ENCODE measurements around the gene RBM5. TPM values are rescaled to one million over a fixed set of nuclear protein-coding genes. Genes with fewer than 3 reads are reported as not detected.

Gene RBM5
- total and polyA plus RNA-seq, 10 of the 15 experiments (the other 5 are each of a cell fraction or from before 2014, with no cell fraction given): 35.1 to 347 (median 111) TPM

GRCh38 chr3:50124052-50124799 lies 35.5 kb downstream of the RBM5 start:
- FAIRE-seq: no peak
- Histone ChIP-seq H3K9me3 (replicated peaks; ENCODE audit: control insufficient read depth, insufficient read depth, low read length) (no peaks in the 10 kb centered on the region), H2AFZ (ENCODE audit: control insufficient read depth, low read depth, low read length) (no peak overlapping the region), H3K4me3 (no peak overlapping the region), H3K4me1 (ENCODE audit: control insufficient read depth, insufficient read depth, low read length) (no peaks in the 10 kb centered on the region), H3K79me2 (ENCODE audit: control insufficient read depth, insufficient read depth, low read length) (no peaks in the 10 kb centered on the region), H3K27ac (ENCODE audit: control insufficient read depth, insufficient read depth) (no peak overlapping the region), H3K9ac (ENCODE audit: control insufficient read depth, insufficient read depth, low read length) (no peak overlapping the region), H3K4me2 (ENCODE audit: control insufficient read depth, insufficient read depth) (no peak overlapping the region), H3K36me3 (ENCODE audit: control insufficient read depth in 2 of 2, insufficient read depth in 2 of 2, low read length in 1 of 2) (peaks cover 9 to 16% of the 10 kb centered on the region in 2 experiments; a peak in 3 of 4 replicates), H3K27me3 (replicated peaks in 1 of 2; ENCODE audit: control insufficient read depth in 2 of 2, insufficient read depth in 2 of 2, low read length in 1 of 2) (no peaks in the 10 kb centered on the region), H4K20me1 (ENCODE audit: control insufficient read depth, insufficient read depth) (no peaks in the 10 kb centered on the region)
- POLR2A ChIA-PET: no interaction called here
- TF ChIP-seq CHD1 (IDR thresholded peaks at IDR 0.05; ENCODE audit: low read depth, low read length) (no peak), SIN3A (IDR thresholded peaks at IDR 0.05; ENCODE audit: low read depth, low read length) (no peak), BCL11A (IDR thresholded peaks at IDR 0.05; ENCODE audit: low read depth, low read length) (no peak), NR2C1 (IDR thresholded peaks at IDR 0.05) (no peak), E4F1 (IDR thresholded peaks at IDR 0.05; ENCODE audit: borderline replicate concordance, partially characterized antibody) (no peak), EP300 (IDR thresholded peaks at IDR 0.05; ENCODE audit: borderline replicate concordance in 1 of 2, control insufficient read depth in 1 of 2, low read depth in 2 of 2, low read length in 2 of 2) (no peak), RELB (IDR thresholded peaks at IDR 0.05; ENCODE audit: low read depth) (no peak), ZNF384 (IDR thresholded peaks at IDR 0.05; ENCODE audit: borderline replicate concordance, low read depth, low read length) (no peak), EZH2 (IDR thresholded peaks at IDR 0.05; ENCODE audit: borderline replicate concordance, control insufficient read depth, low read depth, low read length) (no peak), SKIL (IDR thresholded peaks at IDR 0.05; ENCODE audit: low read depth, poor library complexity, severe bottlenecking) (no peak), HSF1 (IDR thresholded peaks at IDR 0.05; ENCODE audit: low read depth, low read length) (no peak)
- intact Hi-C loops (cut with micrococcal nuclease; ENCODE audit: unreplicated experiment): no loop called here
- SMC1A ChIA-PET (ENCODE audit: uncharacterized antibody, unreplicated experiment): no interaction called here
- ATAC-seq: no peak
- in situ Hi-C loops (cut with MboI): loop anchor here (5.0 kb wide), 1 partner anchor 148 kb away; no protein-coding TSS in a partner anchor
- no peak for DNase-seq (ENCODE audit: low read depth, low spot score)
- 81% methylated on average over 12 of the region's 15 CpGs for WGBS (ENCODE audit: insufficient coverage, insufficient replicate concordance, low lambda C conversion rate, missing lambda C conversion rate)
- BruUV-seq (replicated peaks): no TSS peak
- RAD21 ChIA-PET (ENCODE audit: unreplicated experiment): no interaction called here
- CTCF ChIA-PET: no interaction called here
